Fibroblast of gingiva (primary cell): ENCODE measurements around the gene PSEN1.
A peak's percentile ranks its signal among the peaks of the same experiment; 100 is the strongest.

Experiments used
- DNase-seq: peaks from one replicate; pipeline ENCODE4 v3.0.0-alpha.2; 2011; ENCODE audit warnings: low read depth

Gene PSEN1

GRCh38 chr14:73240816-73241480, 104.6 kb downstream of the PSEN1 start:
- DNase-seq = no peak

- no peak for DNase-seq
Measured at GRCh38 chr14:73241481-73242165, 105.3 kb downstream of the PSEN1 start.

DNA sequence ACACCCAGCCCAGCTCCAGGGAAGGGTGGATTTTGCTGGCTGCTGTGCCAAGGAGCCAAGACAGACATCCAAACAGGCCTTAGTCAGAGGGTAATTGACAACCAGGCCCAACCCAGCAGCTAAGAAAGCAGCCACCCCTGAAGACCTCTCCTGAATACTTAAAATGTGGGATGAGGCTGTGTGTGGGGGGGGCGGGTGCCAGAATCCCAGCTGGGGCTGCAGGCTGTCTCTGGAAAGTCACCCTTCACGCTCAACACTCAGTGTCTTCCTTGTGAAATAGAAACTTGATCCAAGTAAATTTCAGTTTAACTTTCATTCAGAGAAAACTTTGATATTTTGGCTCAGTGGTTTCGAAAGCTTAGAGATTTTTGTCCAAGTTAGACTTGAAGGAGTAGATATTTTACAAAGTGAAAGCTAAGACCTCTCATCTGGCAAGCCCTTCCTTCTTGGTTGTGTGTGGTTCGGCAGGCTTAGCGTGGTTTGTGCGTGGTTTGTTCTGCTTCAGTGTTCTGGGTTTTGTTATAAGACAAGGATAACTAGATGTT, 106.1 kb downstream of the PSEN1 start:
- peak; percentile 42 for DNase-seq

DNA sequence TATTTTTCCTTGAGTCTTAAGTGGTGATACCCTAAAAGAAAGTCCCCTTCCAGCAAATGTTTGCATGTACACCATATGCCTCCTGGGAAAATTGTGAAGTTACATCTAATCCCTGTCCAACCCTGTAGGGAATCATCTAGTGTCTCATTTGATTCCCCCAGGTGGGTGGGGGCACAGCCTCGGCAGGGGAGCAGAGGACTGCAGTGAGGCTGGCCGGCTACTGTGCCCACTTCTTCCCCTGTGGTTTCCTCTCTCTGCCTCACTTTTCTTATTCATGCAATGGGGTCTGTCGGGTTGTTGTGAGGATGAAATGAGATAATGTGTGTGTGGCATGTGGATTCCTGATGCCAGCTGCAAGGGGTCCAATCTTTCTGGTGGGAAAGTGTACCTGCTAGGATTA, 107.0 kb downstream of the PSEN1 start:
- DNase-seq = no peak

DNA sequence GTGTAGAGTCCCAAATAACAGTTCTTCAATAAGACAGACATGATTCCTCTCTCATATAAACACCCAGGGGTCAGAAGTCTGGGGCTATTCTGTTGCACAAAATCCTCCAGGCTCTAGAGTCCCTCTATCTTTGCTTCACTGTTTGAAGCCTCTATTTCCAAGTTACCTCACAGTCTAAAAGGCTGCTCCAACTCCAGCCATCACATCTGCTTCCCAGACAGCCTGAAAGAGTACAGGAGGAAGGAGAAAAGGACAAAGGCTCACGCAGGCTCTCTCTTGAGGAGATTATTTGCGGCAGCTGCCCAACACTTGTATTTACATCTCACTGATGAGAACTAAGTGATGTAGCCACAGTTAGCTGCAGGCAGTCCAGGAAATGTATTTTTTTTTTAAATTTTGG, 107.4 kb downstream of the PSEN1 start:
- no peak for DNase-seq

DNA sequence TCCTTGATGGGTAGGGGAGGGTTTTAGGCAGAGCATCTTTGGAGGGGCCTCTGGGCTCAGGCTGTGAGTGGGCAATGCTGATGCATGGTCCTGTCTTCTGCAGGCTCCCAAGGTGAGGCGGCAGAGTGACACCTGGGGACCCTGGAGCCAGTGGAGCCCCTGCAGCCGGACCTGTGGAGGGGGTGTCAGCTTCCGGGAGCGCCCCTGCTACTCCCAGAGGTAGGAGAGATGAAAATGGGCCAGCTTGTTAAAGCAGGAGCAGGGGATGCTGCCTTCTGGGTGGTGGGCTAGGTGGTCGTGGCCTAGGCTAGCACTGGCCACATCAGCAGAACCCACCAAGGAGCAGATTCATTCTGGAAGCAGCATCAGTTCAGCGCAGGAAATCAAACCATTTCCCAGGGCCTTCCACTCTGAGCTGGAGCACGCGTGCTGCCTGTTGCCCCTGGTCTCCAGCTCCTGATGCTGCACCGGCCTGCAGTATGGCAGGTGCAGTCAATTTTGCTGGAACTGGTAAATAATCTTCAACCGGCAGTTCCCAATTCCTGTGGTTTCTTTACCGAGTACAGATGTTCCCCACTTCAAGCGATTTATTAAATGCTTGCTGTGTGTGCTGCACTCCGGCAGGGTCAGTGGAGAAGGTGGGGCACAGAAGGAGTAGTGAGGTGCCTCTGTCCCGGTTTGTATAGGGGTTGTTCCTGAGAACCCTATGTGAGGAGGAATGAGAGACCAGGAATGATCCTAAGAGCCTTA, 108.4 kb downstream of the PSEN1 start:
- DNase-seq = no peak

- peak; percentile 61 for DNase-seq
Measured at GRCh38 chr14:73245480-73246325, 109.4 kb downstream of the PSEN1 start.

DNA sequence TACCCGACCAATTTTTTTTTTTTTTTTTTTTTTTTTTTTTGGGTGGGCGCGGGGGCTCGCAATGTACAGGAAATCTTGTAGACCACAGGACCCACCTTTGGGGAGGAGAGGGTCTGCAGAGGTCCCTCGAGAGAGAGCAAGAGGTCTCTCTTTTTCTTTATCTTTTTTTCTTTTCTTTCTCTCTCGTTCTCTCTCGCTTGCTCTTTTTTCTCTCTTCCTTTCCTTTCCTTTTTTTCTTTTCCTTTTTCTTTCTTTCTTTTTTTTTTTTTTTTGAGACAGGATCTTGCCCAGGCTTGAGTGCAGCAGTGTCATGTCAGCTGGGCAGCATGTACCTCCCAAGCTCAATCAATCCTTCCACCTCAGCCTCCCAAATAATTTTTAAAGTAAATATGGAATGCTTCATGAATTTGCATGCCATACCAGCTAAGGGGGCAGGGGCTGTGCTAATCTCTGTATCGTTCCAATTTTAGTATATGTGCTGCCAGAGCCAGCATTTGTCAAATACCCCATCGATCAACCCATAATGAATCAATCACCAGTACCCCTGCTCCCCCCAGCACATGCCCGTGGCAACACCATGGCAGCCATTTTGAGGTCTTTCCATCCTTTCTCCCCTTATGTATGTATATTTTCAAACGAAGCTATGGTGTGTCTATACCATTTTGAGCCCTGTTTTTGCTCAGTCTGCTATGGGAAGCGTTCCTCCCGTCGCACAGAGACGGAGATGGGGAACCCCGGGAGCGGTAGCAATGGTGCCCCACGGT, 110.3 kb downstream of the PSEN1 start:
- DNase-seq = no peak

DNA sequence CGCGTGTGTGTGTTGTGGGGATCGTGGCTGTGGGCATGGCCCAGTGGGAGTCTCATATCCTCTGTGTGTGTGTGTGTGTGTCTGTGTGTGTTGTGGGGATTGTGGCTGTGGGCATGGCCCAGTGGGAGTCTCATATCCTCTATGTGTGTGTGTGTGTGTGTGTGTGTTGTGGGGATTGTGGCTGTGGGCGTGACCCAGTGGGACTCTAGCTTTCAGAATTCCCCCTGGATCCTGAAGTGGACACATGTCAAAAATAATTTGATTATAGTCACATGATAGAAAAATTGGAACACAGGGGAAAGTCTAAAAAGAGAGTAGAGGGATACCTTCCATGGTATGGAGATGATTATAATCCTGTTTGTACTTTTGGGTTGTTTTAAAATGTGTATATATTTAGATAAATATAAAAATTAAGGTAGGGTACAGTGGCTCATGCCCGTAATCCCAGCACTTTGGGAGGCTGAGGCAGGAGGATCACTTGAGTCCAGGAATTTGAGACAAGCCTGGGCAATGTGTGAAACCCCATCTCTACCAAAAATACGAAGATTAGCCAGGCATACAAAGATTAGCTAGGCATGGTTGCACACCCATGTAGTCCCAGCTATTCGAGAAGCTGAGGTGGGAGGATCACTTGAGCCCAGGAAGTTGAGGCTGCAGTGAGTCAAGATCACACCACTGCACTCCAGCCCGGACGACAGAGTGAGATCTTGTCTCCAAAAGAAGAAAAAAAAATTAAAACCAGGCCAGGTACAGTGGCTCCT, 112.0 kb downstream of the PSEN1 start:
- DNase-seq = no peak

GRCh38 chr14:73249108-73249507, 112.8 kb downstream of the PSEN1 start:
- no peak for DNase-seq

- DNase-seq = no peak
Measured at GRCh38 chr14:73249564-73250316, 113.4 kb downstream of the PSEN1 start.

DNA sequence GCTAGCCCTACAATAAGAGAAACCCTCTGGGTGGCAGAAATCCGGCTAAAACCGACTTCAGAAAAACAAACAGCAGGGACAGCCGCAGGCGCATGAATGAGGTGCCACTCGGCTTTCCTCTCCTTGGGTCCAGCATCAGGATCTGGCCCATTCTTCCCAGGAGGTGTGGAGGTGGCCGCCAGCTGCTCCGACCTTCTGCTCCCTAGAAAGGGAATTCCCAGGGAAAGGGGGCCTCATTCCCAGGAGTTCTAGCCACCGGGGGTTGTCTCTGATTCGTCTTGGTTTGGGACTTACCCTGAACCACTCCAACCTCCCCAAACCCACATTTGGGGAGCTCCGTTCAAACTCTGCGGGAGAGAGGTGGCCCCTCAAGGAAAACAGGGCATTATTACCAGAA, 114.0 kb downstream of the PSEN1 start:
- no peak for DNase-seq

- DNase-seq = no peak
Measured at GRCh38 chr14:73250781-73251500, 114.6 kb downstream of the PSEN1 start.

GRCh38 chr14:73251516-73252215, 115.4 kb downstream of the PSEN1 start:
- DNase-seq = no peak

DNA sequence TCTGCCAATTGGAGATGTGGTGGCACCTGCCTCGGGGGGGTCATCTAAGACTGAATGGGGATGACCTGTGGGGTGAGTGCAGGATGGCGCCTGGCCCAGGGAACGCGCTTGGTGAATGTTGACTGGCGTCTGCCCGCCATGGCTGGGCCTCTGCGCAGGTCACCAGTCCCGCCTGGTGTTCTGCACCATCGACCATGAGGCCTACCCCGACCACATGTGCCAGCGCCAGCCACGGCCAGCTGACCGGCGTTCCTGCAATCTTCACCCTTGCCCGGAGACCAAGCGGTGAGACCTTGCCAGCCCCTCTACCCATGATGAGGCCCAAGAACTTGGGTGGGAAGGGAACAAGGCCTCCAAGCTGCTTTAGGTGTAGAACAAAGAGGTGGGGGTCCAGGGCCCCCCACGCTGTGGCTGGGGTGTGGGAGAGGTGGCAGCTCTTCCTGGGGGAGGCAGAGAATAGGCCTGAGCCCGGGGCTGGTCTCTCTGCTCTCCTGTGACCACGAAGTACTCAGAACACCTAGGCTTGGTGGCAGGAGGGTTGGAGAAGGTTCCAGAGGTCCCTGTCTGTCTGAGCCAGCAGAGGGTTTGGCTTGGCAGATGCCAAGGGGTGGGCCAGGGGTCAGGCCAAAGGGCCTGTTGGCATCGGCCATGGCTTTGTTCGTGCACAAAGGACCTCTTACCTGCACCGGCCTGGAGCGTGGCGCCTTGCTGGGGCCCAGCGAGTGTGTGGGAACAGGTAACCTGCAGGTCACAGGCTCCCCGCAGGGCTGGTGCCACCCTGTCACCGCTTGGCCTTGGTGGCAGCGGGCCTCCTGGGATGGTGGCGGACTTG, 116.4 kb downstream of the PSEN1 start:
- no peak for DNase-seq

DNA sequence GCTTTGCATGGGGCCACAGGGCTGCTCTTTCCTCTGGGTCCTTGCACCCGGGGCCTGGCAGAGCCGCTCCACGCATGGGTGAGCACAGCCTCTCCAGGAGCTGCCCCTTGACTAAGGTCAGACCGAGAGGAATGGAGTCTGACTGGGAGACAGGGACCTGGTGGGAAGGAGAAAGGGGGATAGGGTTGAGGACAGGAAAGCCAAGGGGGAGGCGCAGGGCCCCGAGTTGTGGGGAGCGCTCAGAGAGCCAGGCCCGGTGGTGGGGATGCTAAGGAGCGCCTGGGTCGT, 117.0 kb downstream of the PSEN1 start:
- DNase-seq = no peak

DNA sequence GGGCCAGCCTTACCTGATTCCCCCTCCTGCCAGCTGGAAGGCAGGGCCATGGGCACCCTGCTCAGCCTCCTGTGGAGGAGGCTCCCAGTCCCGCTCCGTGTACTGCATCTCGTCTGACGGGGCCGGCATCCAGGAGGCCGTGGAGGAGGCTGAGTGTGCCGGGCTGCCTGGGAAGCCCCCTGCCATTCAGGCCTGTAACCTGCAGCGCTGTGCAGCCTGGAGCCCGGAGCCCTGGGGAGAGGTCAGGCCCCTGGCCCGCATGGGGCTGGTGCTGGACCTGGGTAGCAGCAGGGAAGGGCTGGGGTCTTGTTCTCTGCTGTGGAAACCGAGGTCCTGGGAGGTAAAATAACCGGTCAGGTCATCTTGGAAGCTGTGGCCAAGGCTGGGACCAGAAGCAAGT, 117.4 kb downstream of the PSEN1 start:
- no peak for DNase-seq
